ENCODE data around the gene HOMEZ.

HOMEZ gene

DNA sequence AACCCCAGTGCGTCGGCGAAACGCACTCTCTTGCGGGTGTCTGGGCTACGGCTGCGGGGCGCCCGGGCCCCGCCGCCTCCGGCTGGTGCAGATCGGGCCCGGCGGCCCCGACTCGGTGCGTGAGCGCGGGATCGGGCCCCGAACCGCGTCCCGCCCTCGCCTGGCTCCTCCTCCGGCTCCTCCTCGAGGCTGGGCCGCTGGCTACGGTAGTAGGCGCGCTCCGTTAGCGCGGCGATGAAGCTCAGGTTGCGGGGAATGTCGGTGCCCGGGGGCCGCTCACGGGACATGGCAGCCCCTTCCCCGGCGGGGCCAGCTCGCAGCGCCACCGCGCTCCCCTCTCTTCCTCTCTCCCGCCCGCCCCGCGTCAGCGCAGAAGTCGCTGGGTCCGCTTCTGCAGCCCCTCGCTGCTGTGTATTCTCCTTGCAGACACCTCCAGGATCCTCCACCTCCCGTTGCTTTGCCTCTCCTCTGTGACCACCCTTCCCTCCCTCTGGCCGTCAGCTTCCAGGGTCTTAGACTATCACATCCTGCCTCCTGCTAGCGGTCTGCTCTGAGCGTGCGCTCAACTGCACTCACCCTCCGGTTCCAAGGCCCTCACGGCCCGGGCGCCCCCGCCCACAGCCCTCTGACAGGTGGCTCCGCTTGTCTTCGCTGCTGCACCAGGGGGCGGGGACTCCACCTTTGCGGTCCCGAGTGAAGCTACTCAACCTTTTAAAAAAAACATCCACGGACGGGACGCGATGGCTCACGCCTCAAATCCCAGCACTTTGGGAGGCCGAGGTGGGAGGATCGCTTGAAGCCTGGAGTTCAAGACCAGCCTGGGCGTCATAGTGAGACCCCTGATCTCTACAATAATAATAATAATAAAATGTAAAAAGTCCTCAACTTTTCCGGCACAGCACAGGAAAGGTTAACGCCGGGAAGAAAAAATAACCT, 16.6 kb upstream of the HOMEZ start, which contains the start of gene PPP1R3E (continued):
- TF ChIP-seq, protein P1, sequence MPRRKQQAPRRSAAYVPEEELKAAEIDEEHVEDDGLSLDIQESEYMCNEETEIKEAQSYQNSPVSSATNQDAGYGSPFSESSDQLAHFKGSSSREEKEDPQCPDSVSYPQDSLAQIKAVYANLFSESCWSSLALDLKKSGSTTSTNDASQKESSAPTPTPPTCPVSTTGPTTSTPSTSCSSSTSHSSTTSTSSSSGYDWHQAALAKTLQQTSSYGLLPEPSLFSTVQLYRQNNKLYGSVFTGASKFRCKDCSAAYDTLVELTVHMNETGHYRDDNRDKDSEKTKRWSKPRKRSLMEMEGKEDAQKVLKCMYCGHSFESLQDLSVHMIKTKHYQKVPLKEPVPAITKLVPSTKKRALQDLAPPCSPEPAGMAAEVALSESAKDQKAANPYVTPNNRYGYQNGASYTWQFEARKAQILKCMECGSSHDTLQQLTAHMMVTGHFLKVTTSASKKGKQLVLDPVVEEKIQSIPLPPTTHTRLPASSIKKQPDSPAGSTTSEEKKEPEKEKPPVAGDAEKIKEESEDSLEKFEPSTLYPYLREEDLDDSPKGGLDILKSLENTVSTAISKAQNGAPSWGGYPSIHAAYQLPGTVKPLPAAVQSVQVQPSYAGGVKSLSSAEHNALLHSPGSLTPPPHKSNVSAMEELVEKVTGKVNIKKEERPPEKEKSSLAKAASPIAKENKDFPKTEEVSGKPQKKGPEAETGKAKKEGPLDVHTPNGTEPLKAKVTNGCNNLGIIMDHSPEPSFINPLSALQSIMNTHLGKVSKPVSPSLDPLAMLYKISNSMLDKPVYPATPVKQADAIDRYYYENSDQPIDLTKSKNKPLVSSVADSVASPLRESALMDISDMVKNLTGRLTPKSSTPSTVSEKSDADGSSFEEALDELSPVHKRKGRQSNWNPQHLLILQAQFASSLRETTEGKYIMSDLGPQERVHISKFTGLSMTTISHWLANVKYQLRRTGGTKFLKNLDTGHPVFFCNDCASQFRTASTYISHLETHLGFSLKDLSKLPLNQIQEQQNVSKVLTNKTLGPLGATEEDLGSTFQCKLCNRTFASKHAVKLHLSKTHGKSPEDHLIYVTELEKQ (tag by site-specific recombination; IDR thresholded peaks at IDR 0.05; ENCODE audit: borderline replicate concordance), result no peak
- TF ChIP-seq, protein P2, sequence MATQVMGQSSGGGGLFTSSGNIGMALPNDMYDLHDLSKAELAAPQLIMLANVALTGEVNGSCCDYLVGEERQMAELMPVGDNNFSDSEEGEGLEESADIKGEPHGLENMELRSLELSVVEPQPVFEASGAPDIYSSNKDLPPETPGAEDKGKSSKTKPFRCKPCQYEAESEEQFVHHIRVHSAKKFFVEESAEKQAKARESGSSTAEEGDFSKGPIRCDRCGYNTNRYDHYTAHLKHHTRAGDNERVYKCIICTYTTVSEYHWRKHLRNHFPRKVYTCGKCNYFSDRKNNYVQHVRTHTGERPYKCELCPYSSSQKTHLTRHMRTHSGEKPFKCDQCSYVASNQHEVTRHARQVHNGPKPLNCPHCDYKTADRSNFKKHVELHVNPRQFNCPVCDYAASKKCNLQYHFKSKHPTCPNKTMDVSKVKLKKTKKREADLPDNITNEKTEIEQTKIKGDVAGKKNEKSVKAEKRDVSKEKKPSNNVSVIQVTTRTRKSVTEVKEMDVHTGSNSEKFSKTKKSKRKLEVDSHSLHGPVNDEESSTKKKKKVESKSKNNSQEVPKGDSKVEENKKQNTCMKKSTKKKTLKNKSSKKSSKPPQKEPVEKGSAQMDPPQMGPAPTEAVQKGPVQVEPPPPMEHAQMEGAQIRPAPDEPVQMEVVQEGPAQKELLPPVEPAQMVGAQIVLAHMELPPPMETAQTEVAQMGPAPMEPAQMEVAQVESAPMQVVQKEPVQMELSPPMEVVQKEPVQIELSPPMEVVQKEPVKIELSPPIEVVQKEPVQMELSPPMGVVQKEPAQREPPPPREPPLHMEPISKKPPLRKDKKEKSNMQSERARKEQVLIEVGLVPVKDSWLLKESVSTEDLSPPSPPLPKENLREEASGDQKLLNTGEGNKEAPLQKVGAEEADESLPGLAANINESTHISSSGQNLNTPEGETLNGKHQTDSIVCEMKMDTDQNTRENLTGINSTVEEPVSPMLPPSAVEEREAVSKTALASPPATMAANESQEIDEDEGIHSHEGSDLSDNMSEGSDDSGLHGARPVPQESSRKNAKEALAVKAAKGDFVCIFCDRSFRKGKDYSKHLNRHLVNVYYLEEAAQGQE (tag by site-specific recombination; IDR thresholded peaks at IDR 0.05), result no peak
- TF ChIP-seq ZNF433 (tag by site-specific recombination; IDR thresholded peaks at IDR 0.05; ENCODE audit: low read depth) (no peak), ZNF426 (tag by site-specific recombination; IDR thresholded peaks at IDR 0.05) (no peak), ZNF354C (tag by site-specific recombination; IDR thresholded peaks at IDR 0.05; ENCODE audit: borderline replicate concordance, low read depth) (no peak), ZNF843 (tag by site-specific recombination; IDR thresholded peaks at IDR 0.05) (no peak), ZNF596 (tag by site-specific recombination; IDR thresholded peaks at IDR 0.05) (no peak), SP7 (tag by site-specific recombination; IDR thresholded peaks at IDR 0.05) (no peak), ZNF37A (tag by site-specific recombination; IDR thresholded peaks at IDR 0.05) (no peak), REPIN1 (tag by site-specific recombination; IDR thresholded peaks at IDR 0.05; ENCODE audit: low read depth) (0 out of 2 replicates have a peak, but pooled peaks have one; percentile 47), ZBTB20 (tag by site-specific recombination; IDR thresholded peaks at IDR 0.05) (peak; percentile 77; the same call in 1 of the 2 replicates), ZNF558 (tag by site-specific recombination; IDR thresholded peaks at IDR 0.05) (no peak), ZNF560 (tag by site-specific recombination; IDR thresholded peaks at IDR 0.05; ENCODE audit: borderline replicate concordance) (no peak), ZNF138 (tag by site-specific recombination; IDR thresholded peaks at IDR 0.05; ENCODE audit: borderline replicate concordance) (no peak), ZNF394 (tag by site-specific recombination; IDR thresholded peaks at IDR 0.05; ENCODE audit: borderline replicate concordance) (no peak), ZNF785 (tag by site-specific recombination; IDR thresholded peaks at IDR 0.05) (no peak), ZNF677 (tag by site-specific recombination; IDR thresholded peaks at IDR 0.05) (no peak), YY2 (tag by site-specific recombination; IDR thresholded peaks at IDR 0.05) (no peak), HOXA7 (CRISPR knock-in tag; IDR thresholded peaks at IDR 0.05; ENCODE audit: borderline replicate concordance) (no peak), ZNF600 (tag by site-specific recombination; IDR thresholded peaks at IDR 0.05) (peak; percentile 46; the same call in 1 of the 2 replicates), HOXC10 (CRISPR knock-in tag; IDR thresholded peaks at IDR 0.05) (no peak), KLF7 (tag by site-specific recombination; IDR thresholded peaks at IDR 0.05; ENCODE audit: borderline replicate concordance) (no peak), MYNN (tag by site-specific recombination; IDR thresholded peaks at IDR 0.05; ENCODE audit: borderline replicate concordance) (no peak), ZNF416 (tag by site-specific recombination; IDR thresholded peaks at IDR 0.05) (no peak)
- TF ChIP-seq, protein P3, sequence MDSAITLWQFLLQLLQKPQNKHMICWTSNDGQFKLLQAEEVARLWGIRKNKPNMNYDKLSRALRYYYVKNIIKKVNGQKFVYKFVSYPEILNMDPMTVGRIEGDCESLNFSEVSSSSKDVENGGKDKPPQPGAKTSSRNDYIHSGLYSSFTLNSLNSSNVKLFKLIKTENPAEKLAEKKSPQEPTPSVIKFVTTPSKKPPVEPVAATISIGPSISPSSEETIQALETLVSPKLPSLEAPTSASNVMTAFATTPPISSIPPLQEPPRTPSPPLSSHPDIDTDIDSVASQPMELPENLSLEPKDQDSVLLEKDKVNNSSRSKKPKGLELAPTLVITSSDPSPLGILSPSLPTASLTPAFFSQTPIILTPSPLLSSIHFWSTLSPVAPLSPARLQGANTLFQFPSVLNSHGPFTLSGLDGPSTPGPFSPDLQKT (IDR thresholded peaks at IDR 0.05; ENCODE audit: borderline replicate concordance, low read depth, low read length), result no peak
- TF ChIP-seq, protein P4, sequence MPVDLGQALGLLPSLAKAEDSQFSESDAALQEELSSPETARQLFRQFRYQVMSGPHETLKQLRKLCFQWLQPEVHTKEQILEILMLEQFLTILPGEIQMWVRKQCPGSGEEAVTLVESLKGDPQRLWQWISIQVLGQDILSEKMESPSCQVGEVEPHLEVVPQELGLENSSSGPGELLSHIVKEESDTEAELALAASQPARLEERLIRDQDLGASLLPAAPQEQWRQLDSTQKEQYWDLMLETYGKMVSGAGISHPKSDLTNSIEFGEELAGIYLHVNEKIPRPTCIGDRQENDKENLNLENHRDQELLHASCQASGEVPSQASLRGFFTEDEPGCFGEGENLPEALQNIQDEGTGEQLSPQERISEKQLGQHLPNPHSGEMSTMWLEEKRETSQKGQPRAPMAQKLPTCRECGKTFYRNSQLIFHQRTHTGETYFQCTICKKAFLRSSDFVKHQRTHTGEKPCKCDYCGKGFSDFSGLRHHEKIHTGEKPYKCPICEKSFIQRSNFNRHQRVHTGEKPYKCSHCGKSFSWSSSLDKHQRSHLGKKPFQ (tag by site-specific recombination; IDR thresholded peaks at IDR 0.05), result no peak
- TF ChIP-seq, protein P5, sequence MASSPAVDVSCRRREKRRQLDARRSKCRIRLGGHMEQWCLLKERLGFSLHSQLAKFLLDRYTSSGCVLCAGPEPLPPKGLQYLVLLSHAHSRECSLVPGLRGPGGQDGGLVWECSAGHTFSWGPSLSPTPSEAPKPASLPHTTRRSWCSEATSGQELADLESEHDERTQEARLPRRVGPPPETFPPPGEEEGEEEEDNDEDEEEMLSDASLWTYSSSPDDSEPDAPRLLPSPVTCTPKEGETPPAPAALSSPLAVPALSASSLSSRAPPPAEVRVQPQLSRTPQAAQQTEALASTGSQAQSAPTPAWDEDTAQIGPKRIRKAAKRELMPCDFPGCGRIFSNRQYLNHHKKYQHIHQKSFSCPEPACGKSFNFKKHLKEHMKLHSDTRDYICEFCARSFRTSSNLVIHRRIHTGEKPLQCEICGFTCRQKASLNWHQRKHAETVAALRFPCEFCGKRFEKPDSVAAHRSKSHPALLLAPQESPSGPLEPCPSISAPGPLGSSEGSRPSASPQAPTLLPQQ (tag by site-specific recombination; IDR thresholded peaks at IDR 0.05), result no peak; the same call in 1 of the 2 replicates
